ENCODE results near the gene C1orf159. TPM values are rescaled to one million over a fixed set of nuclear protein-coding genes. Genes with fewer than 3 reads are reported as not detected.

C1orf159 gene
- total RNA-seq, 1 donor from 2014 or later, result 31.8 TPM

- H3K4me1 Mint-ChIP-seq, result peaks cover 6% of the 10 kb centered on the region
- H3K9me3 Mint-ChIP-seq, result no peaks in the 10 kb centered on the region
- DNase-seq (ENCODE audit: low spot score in 2 of 2, unreplicated experiment in 2 of 2), result no peak
- no peak overlapping the region for H3K4me3 Mint-ChIP-seq
- H3K27me3 Mint-ChIP-seq (ENCODE audit: low read depth), result peaks cover 36% of the 10 kb centered on the region
- no peaks in the 10 kb centered on the region for H3K36me3 Mint-ChIP-seq
- H3K27ac Mint-ChIP-seq, result no peak overlapping the region
- TF ChIP-seq CTCF (IDR thresholded peaks at IDR 0.05; ENCODE audit: unreplicated experiment), result no peak
These were observed 4.2 kb upstream of the C1orf159 start for GRCh38 chr1:1120096-1120495.

- no peak for TF ChIP-seq CTCF (IDR thresholded peaks at IDR 0.05; ENCODE audit: unreplicated experiment)
- H3K4me3 Mint-ChIP-seq, result no peak overlapping the region
These were observed 3.5 kb upstream of the C1orf159 start for GRCh38 chr1:1119272-1119890.

GRCh38 chr1:1118876-1119220 is 3.0 kb upstream of the C1orf159 start:
- Mint-ChIP-seq H3K27me3 (ENCODE audit: low read depth) (peaks cover 36% of the 10 kb centered on the region), H3K27ac (no peak overlapping the region), H3K4me1 (peaks cover 14% of the 10 kb centered on the region), H3K4me3 (no peak overlapping the region), H3K36me3 (no peaks in the 10 kb centered on the region), H3K9me3 (no peaks in the 10 kb centered on the region)
- TF ChIP-seq CTCF (IDR thresholded peaks at IDR 0.05; ENCODE audit: unreplicated experiment), result no peak
- DNase-seq (ENCODE audit: low spot score in 2 of 2, unreplicated experiment in 2 of 2), result peak in 1 of 2 experiments; percentile 3

More at GRCh38 chr1:1119272-1119890, 3.5 kb upstream of the C1orf159 start:
- DNase-seq (ENCODE audit: low spot score in 2 of 2, unreplicated experiment in 2 of 2), result peak in 1 of 2 experiments; percentile 29
- Mint-ChIP-seq H3K4me1 (peaks cover 13% of the 10 kb centered on the region), H3K27me3 (ENCODE audit: low read depth) (peaks cover 36% of the 10 kb centered on the region), H3K9me3 (no peaks in the 10 kb centered on the region), H3K27ac (no peak overlapping the region), H3K36me3 (no peaks in the 10 kb centered on the region)

GRCh38 chr1:1118011-1118875 is 2.4 kb upstream of the C1orf159 start:
- no peak for DNase-seq (ENCODE audit: low spot score in 2 of 2, unreplicated experiment in 2 of 2)
- Mint-ChIP-seq H3K9me3 (peaks cover 3% of the 10 kb centered on the region), H3K27ac (no peak overlapping the region), H3K4me1 (peaks cover 14% of the 10 kb centered on the region), H3K36me3 (peaks cover 3% of the 10 kb centered on the region), H3K27me3 (ENCODE audit: low read depth) (peaks cover 36% of the 10 kb centered on the region), H3K4me3 (peak overlapping the region; percentile 50)
- TF ChIP-seq CTCF (IDR thresholded peaks at IDR 0.05; ENCODE audit: unreplicated experiment), result no peak

- H3K9me3 Mint-ChIP-seq, result peaks cover 5% of the 10 kb centered on the region
- peak overlapping the region; percentile 50 for H3K4me3 Mint-ChIP-seq
- H3K4me1 Mint-ChIP-seq, result peaks cover 9% of the 10 kb centered on the region
- no peak overlapping the region for H3K27ac Mint-ChIP-seq
- H3K36me3 Mint-ChIP-seq, result peaks cover 9% of the 10 kb centered on the region
- peaks cover 36% of the 10 kb centered on the region for H3K27me3 Mint-ChIP-seq (ENCODE audit: low read depth)
- TF ChIP-seq CTCF (IDR thresholded peaks at IDR 0.05; ENCODE audit: unreplicated experiment), result no peak
- no peak for DNase-seq (ENCODE audit: low spot score in 2 of 2, unreplicated experiment in 2 of 2)
These were observed 1.6 kb upstream of the C1orf159 start for GRCh38 chr1:1117469-1117831.
